GM10266 (cell line): Measurements from ENCODE around the gene PLCE1.

Source experiments
- DNase-seq: peaks from one replicate; pipeline ENCODE4 v3.0.0; 2012; ENCODE audit errors: extremely low spot score
- CTCF ChIP-seq: IDR thresholded peaks from 2 replicates; pipeline ENCODE4 v1.5.1; 2012; ENCODE audit warnings: mild to moderate bottlenecking, low read depth; ENCODE audit not compliant: control insufficient read depth, insufficient read depth; ENCODE audit errors: missing control alignments

The PLCE1 gene

DNA sequence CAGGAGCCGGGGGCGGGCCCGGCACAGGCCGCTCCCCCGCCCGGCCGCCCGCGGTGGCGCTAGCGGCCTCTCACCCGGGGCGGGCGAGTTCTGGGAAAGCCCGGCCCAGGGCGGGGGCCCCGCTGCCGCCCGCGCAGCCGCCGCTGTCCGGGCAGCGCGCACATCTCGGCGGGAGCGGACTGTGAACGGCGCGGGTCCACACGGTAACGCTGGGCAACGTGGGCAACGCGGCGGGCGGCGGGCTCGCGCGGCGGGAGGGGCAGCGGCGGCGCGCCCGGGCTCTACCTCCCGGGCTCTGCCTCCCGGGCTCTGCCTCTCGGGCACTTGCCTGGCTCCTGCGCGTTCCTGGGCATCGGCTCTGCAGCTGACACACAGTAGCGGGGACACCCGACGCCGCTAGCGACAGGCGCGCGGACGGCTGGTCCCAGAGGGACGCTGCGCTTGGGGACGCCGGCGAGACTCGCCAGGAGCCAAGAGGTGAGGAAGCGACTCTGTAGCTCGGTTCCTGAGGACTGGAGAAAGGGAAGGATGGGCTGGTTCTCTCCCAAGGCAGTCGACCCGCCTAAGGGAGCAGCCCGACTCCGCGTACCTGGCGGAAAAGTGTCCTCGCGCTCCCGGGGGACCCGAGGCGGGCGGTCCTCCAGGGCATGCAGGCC, at the start of gene PLCE1:
Gene PLCE1, plus strand, starts transcription at position 150 of the 656 bp plus-strand sequence. CDS start 37,116 bp downstream, outside the sequence.
- no peak for TF ChIP-seq CTCF
- DNase-seq: peak; percentile 71

DNA sequence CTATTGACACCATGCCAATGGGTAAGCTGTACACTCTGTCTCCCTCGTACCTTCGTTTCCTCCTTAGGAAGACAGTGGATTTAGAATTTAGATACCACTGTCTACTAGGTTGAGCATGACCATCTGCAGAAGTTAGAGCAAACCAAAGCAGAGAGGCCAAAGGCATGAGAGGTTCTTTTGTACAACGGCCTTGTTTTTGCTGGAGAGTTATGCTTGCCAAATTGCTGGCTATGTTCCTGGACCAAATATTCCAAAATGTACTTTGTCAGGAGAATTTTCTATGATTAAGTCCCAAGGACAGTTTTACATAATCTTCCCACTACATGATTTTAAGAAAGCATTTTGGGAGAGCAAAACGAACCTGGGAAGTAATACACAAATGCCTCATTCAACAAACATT, 47.9 kb upstream of the PLCE1 start:
- TF ChIP-seq CTCF: no peak
- no peak for DNase-seq

DNA sequence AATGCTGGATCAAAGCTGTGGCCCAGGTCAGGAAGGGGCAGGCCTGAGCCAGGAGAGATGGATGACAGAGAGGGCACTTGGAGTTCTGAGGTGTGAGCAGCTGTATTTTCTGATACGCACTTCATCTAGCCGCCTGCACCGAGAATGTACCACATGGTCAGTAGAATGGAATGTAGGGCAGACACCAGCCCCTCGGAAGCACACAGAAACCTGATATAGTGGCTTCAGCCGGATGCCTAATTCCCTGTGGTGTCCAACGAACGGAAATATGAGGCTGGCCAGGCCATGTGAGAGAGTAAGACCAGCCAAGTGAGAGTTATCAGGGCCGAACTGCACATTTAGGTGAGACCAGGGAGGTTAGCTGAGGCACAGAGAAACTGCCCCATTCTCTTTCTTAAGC, 46.7 kb upstream of the PLCE1 start:
- DNase-seq: no peak
- TF ChIP-seq CTCF: no peak

DNA sequence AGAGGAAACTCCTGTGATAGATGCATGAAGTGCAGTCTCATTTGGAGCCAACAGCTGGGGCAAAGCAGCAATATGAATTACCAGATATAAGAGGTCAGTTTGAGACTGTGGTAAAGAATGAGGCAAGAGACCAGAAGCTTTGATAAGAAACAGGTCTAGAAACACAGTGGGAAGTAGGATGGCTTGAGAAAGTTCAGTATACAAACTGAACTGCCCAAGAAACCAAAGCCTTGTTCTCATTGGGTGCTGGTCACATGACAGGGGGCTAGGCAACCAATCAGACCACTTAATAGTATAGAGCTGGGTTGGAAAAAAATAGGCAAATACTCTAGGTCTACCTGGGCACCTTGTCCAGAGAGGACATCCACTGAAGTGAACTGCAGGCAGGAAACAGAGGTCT, 46.2 kb upstream of the PLCE1 start:
- DNase-seq: no peak
- TF ChIP-seq CTCF: no peak

- TF ChIP-seq CTCF: no peak
- DNase-seq: no peak
These were observed 41.8 kb upstream of the PLCE1 start for GRCh38 chr10:93951905-93952304.

DNA sequence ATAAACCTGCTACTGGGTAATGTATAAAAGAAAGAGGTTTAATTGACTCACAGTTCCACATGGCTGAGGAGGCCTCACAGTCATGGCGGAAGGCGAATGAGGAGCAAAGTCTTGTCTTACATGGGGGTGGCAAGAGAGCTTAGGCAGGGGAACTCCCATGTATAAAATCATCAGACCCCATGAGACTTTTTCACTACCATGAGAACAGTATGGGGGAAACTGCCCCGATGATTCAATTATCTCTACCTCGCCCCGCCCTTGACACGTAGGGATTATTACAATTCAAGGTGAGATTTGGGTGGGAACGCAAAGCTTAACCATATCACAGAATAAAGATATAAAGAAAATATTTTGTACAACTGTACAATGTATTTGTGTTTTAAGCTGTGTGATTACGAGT, 39.4 kb upstream of the PLCE1 start:
- no peak for DNase-seq
- no peak for TF ChIP-seq CTCF

GRCh38 chr10:93954726-93955363, 38.9 kb upstream of the PLCE1 start:
- no peak for DNase-seq
- TF ChIP-seq CTCF: no peak
